HG03045 (cell line): ENCODE measurements around the gene SPRY4.
"Not testable (repeated sequence)": the region's sequence is repeated elsewhere in the genome, so short reads cannot be mapped to it uniquely, and the experiment has no call there.

ENCODE experiments used
- ATAC-seq: cut with Tn5 transposase; IDR thresholded peaks from one replicate; pipeline ENCODE4 v1.9.1; 2021; ENCODE audit warnings: mild to moderate bottlenecking, moderate library complexity; ENCODE audit not compliant: unreplicated experiment

Gene SPRY4

DNA sequence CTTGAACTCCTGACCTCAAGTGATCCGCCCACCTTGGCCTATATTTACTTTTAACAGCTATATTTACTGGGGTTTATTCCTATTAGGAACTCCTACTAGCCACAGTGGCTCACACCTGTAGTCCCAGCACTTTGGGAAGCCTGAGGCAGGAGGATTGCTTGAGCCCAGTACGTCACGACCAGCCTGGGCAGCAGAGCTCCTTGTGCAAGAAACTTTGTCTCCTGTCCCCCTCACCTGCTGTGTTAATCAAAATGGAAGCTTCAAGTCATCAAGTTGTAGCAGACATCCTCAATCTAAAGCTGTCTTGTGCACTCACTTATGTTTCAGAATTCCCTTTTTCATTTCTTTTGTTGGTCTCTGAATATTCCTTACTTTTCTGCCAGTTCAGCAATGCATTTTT lies 15.0 kb upstream of the SPRY4 start:
- ATAC-seq, result no peak

DNA sequence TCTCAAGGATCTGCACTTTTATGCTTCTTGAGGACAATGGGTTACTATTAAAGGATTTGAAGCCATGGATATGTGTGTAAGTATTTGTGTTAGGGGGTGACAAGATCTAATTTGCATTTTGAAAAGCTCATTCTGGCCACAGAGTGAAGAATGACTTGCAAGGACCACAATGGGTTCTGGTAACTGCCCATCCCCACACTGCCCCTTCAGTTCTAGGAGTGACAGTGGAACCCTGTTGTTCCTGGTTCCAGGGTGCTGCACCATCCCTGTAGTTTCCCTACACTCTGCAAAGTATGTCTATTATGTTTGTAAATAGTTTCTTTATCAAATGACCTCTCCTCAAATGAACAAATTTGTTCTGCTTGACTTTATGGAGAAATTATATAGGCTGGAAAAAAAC lies 9.7 kb upstream of the SPRY4 start:
- no peak for ATAC-seq

DNA sequence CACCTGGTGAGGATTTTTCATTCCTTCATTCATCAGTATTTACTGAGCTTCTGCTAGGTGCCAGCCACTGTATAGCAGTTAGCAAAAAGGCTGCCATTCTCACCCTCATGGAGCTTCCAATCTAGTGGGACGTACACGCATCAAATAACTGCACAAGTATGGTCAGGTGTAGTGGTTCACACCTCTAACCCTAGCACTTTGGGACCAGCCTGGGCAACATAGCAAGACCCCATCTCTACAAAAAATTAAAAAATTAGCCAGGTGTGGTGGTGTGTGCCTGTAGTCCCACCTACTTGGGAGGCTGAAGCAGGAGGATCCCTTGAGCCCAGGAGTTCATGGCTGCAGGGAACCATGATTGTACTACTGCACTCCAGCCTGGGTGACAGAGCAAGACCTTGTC lies 8.9 kb upstream of the SPRY4 start:
- ATAC-seq, result not testable (repeated sequence)

DNA sequence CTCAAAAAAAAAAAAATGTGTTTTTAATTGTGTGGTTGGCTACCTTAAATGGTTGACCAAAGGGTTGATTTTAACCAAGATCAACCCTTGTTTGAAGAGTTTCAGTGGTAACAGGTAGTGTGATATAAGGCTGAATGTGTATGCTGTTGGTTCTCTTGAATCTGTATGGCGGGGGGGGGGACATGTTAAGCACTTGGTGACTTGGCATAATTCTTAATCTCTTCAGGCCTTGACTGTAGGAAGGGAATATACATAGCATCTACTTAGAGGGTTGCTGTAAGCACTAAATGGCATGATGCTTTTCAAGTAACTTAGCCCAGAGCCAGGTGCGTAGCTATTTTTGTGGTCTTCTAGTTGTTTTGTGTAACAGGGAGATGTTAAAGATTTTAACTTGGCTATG lies 5.6 kb upstream of the SPRY4 start:
- no peak for ATAC-seq

DNA sequence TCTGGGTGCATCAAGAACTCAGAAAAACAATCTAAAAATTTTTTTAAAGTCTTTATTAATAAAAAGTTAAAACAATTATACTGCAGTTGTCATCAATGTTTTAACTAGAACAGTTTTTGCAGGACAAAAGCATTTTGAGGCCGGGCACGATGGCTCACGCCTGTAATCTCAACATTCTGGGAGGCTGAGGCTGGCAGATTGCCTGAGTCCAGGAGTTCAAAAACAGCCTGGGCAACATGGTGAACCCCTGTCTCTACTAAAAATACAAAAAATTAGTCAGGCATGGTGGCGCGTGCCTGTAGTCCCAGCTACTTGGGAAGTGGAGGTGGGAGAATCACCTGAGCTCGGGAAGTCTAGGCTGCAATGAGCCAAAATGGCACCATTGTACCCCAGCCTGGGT lies 5.2 kb upstream of the SPRY4 start:
- no peak for ATAC-seq

DNA sequence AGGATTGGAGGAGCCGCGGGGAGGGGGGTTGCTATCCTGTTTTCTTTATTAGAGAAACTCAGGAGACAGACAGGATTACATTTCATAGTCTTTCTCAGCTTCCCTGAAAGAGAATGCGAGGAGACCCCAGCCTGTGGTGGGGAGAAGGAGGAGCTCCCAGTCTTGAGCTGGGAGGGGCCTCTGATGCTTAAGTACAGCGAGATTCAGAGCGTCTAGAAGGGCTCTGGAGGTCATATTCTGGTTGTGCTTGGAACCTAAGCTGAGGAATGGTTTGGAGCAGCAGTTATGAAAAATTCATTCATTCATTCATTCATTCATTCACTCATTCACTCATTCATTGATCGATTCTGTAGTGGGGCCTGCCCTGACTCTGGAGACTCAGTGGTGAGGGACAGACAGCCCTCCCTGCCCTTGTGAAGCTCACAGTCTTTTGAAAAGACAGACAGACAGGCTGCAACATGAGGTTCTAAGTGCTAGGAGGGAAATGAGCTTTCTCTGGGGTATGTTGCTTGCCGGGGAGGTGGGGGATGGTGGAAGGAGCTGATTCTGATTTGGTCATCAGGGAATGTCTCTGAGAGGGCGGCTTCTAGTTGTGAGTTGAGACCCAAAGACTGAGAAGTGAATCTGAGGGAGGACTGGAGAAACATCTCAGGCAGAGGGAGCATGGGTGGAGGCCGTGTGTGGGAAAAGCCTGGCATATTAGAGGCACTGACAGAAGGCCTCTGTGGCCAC lies 2.5 kb upstream of the SPRY4 start:
- no peak for ATAC-seq

DNA sequence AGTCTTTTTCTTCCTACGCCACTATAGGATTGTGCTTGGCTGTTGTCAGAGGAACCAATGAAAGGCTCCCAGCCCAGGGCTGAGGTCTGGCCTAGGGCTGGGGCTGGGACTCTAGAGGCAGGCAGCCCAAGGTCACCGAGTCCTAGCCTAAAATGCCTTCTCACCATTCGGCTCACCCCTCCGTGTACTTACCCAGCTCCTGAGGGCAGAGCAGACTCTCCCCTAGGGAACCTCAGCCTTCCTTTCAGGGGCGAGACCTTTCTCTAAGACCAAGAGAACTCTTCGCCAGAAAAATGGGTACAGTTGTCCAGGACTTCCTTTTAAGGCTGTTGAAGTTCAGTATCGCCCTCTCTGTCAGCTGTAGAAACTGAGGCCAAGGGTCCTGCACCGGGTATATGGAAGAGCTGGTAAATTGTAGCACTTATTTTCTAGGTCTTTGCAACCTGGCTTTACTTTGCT lies 1.7 kb upstream of the SPRY4 start:
- no peak for ATAC-seq

DNA sequence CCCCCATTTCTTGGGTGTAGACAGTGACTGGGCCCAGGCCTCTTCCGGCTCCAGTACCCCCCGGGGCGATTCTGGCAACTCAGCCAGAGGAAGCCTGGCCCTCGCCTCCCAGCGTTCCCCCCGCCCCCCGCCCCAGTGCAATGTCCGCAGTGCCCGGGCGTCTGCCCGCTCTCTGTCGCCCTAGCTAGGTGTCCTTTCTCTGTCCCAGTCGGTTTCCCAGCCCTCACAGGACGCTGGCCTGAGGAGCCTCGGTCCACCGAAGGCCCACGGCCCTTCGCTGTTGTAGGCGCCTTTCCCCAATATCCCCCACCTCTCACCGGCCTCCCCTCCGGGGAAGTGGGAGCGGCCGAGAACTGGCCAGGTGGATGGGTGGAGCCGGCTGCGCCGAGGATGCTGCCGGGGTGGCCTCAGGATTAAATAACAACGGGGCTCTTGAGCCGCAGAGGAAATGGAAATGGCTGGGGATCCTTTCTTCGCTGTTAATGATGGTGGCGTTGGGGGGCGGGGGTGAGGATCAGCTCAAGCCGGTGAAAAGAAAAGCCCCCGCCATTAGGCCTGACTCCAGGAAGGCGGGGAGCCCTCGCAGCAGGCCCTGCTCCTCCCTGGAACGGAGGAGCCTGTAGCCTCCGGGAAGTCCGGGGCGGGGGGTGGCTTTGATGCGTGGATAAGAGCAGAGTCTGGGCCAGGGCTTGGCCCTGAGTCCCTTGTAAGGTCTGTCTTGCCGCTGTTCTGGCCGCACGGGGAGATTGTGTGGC lies 1.1 kb upstream of the SPRY4 start:
- no peak for ATAC-seq

DNA sequence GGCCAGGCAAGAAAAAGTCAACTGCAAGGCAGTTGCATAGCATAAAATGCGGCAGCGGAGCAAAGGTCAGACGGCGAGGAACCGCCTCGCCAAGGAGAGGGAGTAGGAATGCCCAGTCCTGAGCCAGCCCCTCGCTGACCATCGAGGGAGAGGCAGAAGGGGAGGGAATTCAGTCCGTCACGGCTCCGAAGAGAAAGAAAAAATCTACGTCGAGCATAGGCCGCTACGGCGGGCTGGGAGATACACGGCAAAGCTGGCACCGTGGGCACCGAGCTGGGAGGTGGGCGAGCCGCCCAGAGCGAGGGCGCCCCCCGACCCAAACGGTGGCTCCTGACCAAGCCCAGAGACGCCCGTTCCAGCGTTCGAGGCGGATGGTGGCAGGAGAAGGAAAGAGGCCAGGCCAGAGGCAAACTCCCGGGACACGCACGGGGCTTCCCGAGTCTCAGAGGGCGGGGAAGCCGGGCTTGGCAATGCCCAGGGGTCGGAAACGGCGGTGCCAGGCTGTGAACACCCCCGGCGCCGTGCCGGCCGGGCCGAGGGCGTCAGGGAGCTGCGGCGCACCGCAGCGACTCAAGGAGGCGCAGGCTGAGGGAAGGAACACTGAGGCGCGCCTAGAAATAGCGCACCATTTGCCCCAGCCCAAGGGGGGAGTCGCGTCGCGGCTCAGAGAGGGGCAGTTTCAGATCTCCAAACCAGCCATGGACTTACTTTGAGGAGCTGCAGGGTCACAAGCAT lies 518 bp downstream of the SPRY4 start:
- ATAC-seq, result peak; percentile 51

DNA sequence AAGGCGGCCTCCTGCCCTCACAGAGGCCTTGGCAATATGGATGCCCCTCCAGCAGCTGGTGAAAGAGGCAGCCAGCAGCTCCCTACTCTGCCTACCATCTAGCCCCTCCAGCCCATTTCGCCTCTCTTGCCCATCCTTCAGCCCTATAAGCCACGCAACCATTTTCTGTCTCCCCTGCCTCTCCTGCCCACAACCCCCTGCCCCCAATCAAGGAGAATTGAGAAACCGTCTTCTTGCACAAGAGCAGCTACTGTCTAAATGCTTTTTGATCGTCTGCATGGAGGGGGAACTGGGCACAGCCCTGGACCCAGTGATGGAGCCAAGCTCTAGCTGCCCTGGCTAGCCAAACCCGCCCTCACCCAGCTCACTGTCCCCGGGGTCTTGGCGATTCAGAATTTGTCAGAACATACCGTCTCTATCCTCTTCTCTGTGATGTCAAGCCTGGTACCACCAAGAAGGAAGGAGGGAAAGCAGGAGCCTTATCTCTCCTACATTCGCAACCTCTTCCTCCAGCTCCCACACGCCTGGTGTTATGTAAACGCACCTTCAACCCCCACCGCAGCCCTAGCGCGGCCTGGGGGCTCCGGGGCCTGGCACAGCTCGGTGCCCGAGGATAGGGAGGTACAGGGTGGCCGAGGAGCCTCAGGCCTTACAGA lies 1.2 kb downstream of the SPRY4 start:
- no peak for ATAC-seq

DNA sequence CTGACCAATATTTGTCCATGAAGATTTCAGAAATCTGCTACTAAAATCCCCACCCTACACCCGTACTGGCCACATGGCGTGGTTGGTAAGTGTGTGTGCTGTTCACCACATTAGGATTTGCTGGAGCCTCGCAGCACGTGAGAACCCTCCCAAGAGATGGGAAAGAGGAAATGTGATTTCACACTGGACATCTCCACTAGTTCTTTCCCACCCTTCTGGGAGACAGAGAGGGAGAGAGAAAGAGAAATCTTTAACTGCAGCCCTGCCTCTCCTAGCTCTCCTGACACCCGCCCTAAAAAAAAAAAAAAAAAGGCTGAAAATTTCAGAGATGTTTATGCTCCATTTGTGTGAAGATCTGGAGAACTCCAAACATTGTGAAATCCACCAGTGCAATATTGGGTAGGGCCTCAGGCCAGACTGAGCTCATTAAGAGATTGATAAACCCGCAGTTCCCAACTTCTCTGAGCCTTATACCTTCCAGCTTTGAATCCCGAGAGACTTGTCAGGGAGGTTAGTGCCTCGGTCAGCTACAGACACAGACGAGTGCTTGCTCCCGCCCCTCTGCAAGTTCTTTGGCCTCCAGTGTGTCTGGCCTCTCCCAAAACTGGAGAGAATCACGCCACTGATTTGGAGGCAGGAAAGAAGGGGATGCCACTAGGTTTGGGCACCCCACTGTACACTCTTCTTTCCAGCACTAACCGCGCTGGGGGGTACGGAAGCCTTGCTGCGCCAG lies 1.9 kb downstream of the SPRY4 start:
- no peak for ATAC-seq

DNA sequence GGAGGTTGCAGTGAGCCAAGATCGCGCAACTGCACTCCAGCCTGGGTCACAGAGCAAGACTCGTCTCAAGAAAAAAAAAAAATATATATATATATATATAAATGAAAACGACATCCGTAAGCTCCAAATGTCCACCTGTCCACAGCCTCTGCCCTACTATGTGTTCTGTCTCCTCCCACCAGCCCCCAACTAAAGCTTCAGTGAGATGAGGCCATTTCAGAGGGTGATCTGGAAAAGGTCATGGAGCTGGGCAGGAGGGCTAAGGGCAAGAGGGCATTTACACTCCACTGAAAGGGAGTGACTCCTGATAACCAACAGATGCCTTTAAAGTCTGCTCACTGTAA lies 2.4 kb downstream of the SPRY4 start:
- no peak for ATAC-seq

DNA sequence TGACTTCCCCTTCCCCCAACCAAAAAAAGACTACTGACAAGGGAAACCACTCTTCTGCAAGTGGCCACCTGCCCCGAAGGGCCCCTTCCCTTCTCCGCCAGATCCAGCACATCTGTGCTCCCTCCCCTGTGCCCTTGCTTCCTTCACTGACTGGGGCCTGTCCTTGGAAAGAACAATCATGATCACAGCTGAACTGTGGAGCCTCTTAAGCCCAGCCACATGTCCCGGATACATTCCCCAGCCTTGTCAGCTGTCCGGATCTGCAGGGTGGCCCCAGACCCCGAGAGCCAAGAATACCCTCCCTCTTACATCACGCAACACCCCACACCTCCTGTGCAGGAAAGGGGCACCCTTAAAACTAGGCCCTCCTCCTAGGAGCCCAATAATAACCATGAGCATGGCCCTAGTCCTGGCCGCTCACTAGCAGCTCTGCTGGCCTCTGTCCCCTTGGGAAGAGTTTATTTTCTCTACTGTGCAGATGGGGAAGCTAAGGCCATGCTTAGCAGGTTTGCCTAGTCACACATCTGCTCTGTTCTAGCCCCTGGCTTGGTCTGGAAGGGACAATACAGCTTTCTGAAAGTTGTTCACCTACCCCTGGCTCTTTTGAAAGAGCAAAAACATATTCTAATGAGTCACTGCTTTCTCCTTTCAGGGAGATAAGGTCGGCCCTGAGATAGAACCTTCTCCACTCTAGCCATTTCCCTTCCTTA lies 3.8 kb downstream of the SPRY4 start:
- no peak for ATAC-seq

DNA sequence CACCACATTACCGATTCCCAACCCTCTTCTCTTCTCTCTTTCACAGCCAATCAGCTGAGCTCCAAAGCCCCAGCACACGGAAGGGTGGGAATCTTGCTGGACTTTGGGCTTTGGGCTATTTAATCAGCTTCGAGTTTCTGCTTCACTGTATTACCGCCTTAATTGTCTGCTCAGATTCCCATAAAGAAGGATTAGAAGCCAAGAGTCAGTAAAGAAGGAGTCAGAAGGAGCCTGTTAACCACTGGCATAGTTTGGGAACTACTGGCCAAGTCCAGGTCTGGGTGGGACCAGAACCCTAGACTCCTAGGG lies 4.4 kb downstream of the SPRY4 start:
- no peak for ATAC-seq

DNA sequence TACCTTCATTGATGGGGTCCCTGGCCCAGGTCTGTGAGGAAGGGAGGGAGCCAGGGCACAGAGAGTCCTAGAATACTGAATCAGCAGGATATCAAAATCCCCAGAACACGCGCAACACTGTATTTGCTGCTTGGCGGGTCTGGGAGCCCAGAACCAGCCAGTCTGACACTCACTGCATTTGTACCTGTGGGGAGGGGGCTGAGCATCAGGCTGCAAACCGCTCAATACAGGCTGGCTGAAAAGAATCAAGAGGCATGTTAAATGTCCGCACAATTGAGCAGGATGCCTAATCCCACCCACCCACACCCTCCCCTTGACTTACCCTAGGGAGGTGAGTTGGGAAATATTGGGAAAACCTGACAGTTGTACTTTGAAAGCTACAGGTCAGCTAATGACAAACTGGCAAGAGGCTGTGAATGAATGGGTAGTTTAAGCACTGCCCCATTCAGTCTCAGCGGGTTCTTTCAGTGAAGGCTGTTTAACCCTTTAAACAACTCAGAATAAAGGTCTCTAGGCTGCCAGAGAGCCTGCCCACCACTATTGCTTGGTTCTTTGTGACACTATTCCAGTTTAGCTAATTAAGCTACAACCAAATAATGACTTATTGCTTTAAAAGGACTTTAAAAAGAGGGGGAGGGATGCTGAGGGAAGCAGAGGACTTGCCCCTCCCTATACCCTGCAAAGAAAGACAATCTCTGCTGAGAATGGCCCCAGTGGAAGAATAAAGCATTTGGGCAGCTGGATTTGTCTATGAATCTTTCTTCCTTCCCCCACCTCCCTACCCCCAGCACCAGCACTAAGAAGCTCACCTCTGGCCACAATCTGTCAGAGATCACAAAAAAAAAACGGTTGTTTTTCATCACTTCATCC lies 5.0 kb downstream of the SPRY4 start:
- no peak for ATAC-seq

DNA sequence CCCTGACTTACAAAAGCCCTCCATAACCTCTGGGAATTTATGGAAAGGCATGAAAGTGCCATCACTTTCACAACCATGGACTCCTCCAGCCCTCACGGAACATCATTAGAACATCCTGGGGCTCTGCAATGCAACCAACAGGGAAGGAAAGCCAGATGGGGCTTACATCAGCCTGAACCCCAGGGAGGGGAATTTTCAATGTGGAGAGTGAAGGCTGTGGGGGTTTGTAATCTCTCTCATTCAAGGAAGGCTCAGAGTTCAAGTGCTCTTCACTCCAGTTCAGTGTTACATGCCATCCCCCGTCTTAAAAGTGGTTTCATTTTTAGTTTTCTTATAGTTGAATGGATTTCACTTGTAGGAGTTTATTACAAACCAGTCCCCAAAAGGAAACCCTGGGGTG lies 5.7 kb downstream of the SPRY4 start:
- ATAC-seq, result no peak

DNA sequence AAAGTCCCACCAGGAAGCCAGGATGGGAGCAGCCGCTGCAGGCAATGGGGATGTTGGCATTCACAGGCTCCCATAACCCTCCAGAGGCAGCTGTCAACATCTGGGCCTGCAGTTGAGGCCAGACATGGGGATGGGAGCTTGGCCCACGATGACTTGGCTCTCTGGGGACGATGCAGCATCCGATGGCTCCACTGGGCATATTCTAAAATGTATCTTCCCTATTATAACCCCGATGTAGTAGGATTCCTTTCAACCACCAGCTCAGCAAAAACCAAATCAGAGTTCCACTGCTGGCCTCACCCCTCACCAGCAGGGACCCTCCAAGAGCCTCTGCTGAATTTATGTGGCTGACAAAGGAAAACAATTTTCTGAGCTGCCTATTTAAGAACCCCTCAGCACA lies 7.1 kb downstream of the SPRY4 start:
- ATAC-seq, result no peak

DNA sequence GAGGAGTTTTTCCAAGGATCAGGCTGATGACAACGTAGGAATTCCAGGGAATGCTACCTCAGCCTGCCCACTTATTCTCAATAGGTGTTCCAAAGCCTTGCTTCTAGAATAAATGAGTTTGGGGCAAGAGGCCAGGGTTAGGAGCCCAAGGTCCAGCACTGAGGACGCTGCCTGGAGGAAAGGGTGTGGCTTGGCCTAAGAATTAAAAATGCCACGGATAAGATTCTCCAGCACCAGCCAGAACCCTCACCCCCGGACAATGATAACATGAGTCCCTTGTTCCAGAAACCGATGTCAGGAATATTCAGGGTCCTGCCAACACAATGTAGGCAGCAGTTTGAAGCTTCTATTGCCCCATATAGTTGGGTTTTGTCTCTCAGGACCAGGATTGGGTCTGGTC lies 7.6 kb downstream of the SPRY4 start:
- no peak for ATAC-seq

DNA sequence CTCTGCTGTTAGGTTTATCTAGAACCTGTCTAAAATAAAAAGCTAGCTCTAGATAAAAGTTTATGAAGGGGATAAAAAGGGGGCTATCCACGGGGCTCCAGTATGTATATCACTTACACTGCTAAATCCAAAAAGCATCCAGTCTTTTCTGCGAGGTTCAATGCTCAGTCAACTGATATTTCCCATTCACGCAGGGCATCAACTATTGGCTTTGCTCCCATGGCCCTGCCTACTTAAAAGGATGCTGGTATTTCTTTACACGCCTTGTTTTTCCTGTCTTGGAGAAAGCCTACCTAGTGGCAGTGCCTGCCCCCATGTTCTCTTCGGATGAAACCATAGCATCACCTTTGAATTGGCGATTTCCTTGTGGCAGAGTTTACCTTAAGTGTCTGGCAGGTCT lies 8.1 kb downstream of the SPRY4 start:
- no peak for ATAC-seq
